NCI-H2196 (cell line): Measurements from ENCODE around the gene LIMK2.
"Not testable (repeated sequence)": the region's sequence is repeated elsewhere in the genome, so short reads cannot be mapped to it uniquely, and the experiment has no call there.

Experiments
- DNase-seq: peaks from one replicate; lab custom pipeline; 2025; ENCODE audit not compliant: unreplicated experiment; lab: John Stamatoyannopoulos, UW

Gene LIMK2

DNA sequence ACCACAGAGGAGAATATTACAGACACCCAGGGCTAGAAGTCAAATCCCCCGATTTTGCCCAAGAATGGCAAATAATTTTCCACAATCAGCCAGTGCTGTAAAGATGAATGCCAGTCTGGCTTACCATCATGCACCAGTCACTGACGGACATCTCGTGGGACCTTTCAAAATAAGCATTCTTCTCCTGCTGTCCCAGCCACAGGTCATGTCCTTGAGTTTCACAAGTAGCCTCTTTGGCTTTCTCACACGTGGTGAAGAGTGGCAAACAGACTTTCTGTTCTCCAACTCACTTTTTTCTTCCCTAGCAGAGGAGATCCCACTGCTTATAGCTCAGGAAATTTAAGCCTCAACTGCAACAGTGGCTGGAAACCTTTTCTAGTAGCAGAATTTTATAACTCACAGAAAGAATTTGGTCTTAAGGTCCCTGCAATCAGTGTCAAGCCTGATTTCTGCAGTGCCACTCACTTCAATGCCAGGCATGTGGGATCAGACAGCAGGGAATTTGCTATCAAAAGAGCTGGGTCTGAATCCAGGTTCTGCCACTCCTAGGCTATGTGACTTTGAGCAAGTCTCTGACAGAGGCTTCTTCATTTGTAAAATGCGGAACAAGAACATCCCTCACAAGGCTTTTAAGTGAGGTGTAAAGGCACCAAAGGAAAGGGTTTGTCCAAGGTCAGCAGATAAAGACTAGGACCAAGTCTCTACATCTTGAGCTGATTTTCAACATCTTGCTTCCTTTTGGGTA is 76.6 kb downstream of the LIMK2 start:
- DNase-seq, result no peak

DNA sequence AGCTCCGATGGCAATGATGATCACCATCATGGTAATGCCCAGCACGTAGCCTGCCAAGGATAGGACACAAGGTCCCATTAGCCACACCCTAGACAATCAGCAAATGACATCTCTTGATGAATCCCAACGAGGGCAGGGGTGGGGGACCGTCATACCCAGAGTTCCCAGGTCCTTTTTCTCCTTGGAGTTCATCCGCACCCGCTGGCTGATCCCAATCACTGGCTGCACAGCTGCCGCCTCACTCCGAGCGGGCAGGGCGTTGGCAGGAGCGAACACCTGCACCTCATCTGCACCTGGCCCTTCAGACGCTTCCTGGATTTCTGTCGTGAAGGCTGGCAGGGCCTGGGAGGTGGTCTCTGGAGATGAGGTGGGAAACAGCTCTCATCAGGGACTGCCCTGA is 77.2 kb downstream of the LIMK2 start:
- no peak for DNase-seq

DNA sequence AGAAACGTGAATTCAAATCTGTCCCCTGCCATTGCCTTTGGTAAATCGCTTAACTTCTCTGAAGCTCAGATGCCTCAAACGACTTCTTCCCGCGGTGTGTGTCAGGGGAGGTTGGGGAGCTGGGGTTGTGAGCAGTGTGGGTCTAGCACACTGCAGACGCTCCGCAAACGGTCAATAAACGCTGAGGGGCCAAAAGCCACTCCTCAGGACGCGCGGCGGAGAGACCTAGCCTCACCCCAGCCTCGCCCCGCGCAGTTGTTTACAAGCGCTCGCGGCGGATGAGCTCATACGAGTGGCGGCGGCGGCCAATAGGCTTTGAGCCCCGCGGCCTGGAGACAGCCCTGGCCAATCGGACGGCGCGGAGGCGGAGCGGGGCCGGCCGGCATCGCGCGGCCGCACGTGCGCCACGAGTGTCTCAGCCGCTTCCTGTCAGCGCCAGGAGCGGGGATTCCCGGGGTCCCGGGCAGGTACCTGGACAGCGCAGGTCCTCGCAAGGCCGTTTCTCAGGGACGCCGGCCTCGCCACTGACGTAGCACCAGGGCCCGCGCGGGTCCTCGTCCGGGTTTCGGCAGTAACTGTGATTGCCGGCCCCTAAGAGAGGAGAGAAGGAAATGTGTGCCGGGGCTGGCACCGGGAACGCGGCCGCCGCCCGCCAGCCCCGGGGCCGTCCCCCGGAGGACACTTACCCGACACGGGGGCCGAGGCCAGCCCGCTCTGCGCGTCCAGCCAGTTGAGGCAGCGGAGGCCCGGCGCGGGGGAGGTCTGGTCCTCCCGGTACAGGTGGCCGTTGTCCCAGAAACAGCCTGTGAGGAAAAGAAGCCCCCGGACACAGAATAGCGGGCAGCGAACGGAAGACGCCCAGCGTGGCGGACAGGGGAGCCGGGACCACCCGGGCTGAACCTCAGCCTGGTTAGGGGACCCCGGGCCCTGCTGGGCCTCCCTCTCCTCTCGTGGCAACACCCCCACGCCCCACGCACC is 78.7 kb downstream of the LIMK2 start:
- peak; percentile 78 for DNase-seq

GRCh38 chr22:31291481-31292235 is 79.6 kb downstream of the LIMK2 start:
- DNase-seq, result no peak

DNA sequence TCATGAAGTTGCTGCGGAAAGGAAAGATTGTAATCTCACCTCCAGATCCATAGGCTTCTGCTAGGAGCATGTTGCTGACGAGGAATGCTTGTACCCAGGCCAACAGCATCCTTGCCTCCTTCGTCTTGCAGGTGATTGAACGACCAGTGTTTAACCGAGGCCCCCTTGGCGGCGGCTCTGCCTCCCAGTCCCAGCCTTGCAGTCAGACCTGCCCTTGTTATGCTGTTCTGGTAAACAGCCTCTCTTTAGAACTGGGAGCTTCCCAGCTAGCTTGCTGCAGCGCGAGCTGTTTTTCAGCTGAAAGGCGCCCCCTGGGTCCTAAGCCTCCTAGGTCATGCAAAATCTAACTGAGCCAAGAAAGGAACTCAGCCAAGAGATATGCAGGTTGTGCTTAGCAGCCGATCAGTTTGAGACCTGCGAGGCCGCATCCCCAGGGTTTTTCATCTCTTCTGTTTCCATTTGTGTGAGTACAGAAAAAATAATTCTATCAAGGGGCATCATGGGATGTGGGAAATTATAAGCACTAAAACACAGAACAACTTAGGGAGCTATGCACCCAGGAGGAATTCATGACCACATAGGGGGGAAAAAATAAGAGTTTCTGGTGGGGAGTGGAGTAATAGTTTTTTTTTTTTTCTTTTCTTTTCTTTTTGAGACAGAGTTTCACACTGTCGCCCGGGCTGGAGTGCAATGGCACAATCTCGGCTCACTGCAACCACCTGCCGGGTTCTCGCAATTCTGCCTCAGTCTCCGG is 80.3 kb downstream of the LIMK2 start, which contains the start of gene PIK3IP1:
Gene PIK3IP1 (minus strand): TSS at position 253 of the 754 bp plus-strand sequence. CDS start 144 bp downstream, at position 109.
- DNase-seq, result peak; percentile 68

DNA sequence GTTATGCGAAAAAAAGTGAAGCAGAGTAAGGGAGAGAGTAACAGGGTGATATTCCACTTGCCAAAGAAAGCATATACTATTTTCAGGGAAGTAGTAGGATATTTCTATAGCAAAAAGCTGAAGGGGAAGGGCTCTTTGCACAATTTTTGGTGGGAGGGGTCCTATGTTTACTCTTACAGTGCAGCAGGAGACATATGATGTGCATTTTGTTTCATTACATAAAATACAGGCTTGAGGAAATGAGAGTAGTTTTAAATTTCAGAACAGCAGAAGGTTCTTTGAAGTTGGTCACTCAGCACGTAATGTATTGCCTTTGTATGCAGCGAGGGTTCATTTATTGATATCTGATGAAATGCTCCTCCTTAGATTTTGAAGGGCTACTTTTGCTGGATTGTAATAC is 83.3 kb downstream of the LIMK2 start:
- no peak for DNase-seq

GRCh38 chr22:31295831-31296657 is 83.9 kb downstream of the LIMK2 start:
- DNase-seq, result no peak

GRCh38 chr22:31300896-31301295 is 88.8 kb downstream of the LIMK2 start:
- DNase-seq, result no peak

DNA sequence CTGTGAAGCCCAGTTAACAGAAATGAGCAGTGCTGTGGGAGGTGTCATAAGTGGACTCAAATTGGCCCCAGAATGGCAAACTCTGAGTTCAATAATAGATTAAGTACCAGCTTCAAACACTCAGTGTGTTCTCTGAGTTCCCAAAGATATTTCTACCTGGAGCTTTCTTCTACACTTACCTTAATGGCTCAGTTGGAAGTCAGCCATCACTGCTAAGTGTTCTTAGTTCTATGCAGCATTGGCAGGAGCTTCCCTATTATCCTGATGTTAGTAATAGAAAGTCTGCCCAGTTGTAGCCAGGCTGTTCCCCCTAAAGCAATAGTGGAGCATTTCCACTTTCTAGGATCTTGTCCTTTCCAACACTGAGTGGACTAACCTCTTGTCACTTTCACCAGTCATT is 89.9 kb downstream of the LIMK2 start:
- no peak for DNase-seq

DNA sequence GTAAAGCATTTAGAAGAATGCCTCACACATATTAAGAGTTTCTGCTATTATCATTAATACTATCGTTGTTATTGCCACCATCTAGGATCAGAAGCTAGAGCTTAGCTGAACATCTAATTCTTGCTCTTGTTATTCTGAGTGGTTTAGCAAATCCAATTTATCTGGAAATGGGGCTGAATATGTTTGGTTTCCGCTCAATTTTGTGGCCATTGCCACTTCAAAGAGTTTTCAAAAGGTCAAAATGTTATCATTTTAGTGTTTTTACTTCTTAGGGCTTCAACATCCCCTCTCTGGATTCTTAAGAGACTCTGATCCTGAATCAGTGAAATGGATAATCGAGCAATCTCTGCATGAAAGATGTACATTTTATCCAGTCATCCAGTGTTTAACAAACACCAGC is 90.4 kb downstream of the LIMK2 start:
- no peak for DNase-seq

DNA sequence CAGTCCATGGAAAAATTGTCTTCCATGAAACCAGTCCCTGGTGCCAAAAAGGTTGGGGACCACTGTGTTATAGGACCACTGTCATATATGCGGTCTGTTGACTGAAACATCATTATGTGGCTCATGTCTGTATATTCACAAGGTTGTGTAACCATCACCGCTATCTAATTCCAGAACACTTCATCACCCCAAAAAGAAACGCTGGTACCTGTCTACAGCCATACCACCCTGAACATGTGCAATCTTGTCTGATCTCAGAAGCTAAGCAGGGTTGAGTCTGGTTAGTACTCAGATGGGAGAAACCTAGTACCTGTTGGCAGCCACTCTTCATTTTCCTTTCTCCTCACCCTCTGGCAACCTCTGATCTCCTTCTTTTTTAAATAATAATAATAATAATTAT is 93.1 kb downstream of the LIMK2 start:
- no peak for DNase-seq

DNA sequence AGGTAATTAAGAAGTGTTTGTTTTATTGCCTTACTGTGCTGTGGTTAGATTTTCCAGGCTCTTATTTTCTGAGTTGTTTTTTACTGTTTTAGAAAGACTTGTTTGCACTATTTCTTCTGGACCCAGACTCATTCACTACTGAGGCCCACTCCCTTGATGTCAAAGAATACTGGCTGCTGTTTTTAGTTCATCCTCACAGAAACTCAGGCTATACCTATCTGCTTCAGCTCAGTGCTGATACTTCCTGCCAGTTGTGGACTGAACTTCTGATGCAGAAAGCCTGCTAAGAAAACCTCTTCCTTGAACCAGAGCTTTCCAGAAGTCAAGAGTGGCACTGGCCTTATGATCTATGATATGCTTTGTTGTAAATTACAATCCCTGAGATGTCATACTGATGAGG is 96.1 kb downstream of the LIMK2 start:
- DNase-seq, result no peak

DNA sequence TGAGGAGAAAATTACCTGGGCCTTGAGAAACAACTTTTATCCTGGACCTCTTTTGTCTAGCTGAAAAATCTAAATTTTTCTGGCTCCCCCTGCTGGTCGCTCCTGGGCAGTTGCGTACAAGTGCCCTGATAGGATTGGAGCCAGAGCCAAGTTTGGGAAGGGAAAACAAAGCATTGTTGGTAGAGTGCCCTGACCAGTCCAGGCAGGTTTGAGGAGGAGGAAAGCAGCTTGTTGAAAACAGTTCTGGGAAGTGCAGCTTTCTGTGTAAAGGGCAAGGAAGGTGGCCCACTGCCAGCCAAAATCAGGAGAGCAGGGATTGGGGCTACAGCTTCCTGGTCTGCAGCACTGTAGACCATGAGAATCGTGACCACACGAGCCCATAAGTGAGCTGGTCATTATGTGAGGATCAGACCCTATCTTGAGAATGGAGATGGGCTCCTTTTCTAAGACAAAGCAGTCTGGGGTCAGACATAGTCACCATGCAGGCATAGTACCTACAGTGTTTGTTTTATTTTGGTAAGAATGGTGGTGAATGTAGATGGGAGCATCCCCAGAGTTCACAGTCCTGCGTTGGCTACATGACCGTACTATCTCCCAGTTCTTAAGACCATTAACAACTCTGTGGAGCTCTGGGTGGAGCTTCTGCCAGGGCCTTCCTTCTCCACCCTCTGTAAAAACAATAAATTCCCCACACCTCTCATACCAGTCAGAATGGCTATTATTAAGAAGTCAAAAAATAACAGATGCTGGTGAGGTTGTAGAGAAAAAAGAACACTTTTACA is 101.5 kb downstream of the LIMK2 start:
- DNase-seq, result peak; percentile 83

DNA sequence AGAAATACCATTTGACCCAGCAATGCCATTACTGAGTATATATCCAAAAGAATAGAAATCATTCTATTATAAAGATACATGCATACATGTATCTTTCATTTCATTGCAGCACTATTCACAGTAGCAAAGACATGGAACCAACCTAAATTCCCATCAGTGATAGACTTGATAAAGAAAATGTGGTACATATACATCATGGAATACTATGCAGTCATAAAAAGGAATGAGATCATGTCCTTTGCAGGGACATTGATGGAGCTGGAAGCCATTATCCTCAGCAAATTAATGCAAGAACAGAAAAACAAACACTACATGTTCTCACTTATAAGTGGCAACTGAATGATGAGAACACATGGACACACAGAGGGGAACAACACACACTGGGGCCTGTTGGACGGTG is 102.1 kb downstream of the LIMK2 start:
- DNase-seq, result not testable (repeated sequence)

DNA sequence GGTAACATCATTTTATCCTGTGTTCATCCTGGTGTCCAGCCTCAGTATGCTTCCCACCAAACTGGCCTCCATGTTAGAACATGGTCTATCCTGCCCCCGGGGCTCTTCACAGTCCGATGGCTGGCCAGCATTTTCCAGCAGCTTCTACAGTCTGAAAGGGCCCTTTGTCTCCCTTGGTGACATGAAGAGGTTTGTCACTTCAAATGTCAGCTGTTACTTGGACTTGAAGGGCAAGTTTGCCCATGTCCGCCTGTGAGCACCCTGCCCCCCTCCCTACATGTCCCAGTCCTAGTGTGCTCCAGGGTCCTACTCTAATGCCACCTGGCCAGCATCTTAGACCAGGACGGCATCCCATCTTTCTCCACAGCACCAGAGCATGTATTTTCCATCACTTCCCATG is 109.3 kb downstream of the LIMK2 start:
- DNase-seq, result no peak

- no peak for DNase-seq
Measured at GRCh38 chr22:31323578-31324550, 111.8 kb downstream of the LIMK2 start.

DNA sequence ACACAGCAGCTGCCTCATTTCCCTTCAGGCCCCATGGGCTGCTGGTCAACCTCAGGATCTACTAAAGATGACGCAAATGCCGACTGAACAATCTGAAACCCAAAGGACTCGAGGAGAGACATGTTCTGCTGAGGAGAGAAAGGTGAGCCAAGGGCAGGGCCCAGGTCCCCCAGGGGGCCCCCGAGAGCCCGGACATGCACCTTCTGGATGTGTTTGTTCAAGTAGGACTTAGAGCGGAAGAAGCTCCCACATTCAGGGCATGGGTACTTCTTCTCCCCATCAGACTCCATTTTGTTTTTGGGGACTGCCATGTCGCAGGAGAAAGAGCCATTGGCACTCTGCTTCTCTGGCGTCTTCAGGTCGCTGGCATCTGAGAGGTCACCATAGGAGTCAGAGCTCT is 114.8 kb downstream of the LIMK2 start:
- no peak for DNase-seq
